Large intestine (tissue), 3 donors: ENCODE results near the gene ALG10B. TPM values are rescaled to one million over a fixed set of nuclear protein-coding genes. Genes with fewer than 3 reads are reported as not detected.

ENCODE experiments used
- DNase-seq, 2 donors: peaks; one replicate each; pipeline versions ENCODE4 v3.0.0 to v3.0.0-alpha.2; 2013
- H3K27ac ChIP-seq: one replicate; pipeline ENCODE4 v1.5.1; 2013; ENCODE audit warnings: low read length
- H3K27me3 ChIP-seq: 2 replicates; pipeline ENCODE4 v1.6.1; 2013; ENCODE audit warnings: low read length; ENCODE audit not compliant: control insufficient read depth, insufficient read depth
- H3K36me3 ChIP-seq: 2 replicates; pipeline ENCODE4 v1.6.1; 2013; ENCODE audit warnings: low read length; ENCODE audit not compliant: control insufficient read depth, insufficient read depth
- H3K4me1 ChIP-seq: one replicate; pipeline ENCODE4 v1.6.1; 2013; ENCODE audit warnings: low read length; ENCODE audit not compliant: control insufficient read depth, insufficient read depth
- H3K4me3 ChIP-seq: one replicate; pipeline ENCODE4 v1.5.1; 2013; ENCODE audit warnings: low read length
- H3K9me3 ChIP-seq: one replicate; pipeline ENCODE4 v1.6.1; 2013; ENCODE audit warnings: mild to moderate bottlenecking, low read depth, low read length, moderate library complexity; ENCODE audit not compliant: control insufficient read depth
- WGBS: methylation state at CpG from one replicate; pipeline ENCODE4 v1.1.5; 2013; ENCODE audit warnings: low lambda C conversion rate; ENCODE audit not compliant: insufficient coverage; 5-methylcytosine and 5-hydroxymethylcytosine counted together
- polyA plus RNA-seq: library from polyadenylated mRNA; unstranded; fragments of 120-200 nt; gene quantifications from one replicate; pipeline ENCODE4 v1.2.1, GENCODE V29; 2013

The ALG10B gene
- polyA plus RNA-seq, 1 donor, result 7.4 TPM

- DNase-seq, result no peak
- Histone ChIP-seq H3K4me3 (no peak overlapping the region), H3K27ac (no peak overlapping the region), H3K9me3 (no peaks in the 10 kb centered on the region), H3K4me1 (no peaks in the 10 kb centered on the region), H3K27me3 (no peaks in the 10 kb centered on the region), H3K36me3 (no peaks in the 10 kb centered on the region)
- WGBS, result no CpG with 5 or more reads among the region's 2 CpGs
These were observed 57.2 kb downstream of the ALG10B start for GRCh38 chr12:38373784-38374183.

GRCh38 chr12:38374751-38375150 lies 58.2 kb downstream of the ALG10B start:
- no peak overlapping the region for H3K4me3 ChIP-seq
- H3K9me3 ChIP-seq, result no peaks in the 10 kb centered on the region
- no peaks in the 10 kb centered on the region for H3K4me1 ChIP-seq
- H3K36me3 ChIP-seq, result no peaks in the 10 kb centered on the region
- H3K27ac ChIP-seq, result no peak overlapping the region
- no peak for DNase-seq
- no peaks in the 10 kb centered on the region for H3K27me3 ChIP-seq
